ENCODE results near the gene LITAFD.

The LITAFD gene

DNA sequence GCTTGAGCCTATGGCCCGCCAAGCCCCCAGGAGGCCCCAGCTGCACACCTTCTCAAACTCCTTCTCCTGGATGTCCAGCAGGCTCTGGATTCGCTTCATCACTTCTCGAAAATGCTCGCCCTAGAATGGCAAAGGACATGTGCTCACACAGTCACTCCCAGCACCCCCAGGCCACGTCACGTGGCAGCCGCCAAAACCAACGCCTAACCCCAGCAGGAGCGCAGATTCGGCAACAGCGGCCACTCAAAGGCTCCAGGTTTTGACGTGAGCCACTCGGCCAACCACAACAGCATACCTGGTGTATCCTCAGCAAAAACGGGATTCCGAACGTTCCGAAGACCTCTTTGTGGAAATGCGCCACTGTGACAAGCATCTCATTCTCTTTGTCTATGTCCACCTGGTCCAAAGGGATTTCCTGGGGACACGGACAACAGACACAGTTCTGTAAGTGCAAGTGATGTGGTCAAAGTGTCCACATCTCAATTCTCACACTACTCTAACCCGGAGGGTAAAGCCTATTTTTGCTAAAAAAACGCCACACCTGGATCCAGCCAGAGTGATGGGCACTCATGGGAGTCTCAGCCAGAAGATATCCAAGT is 12.7 kb downstream of the LITAFD start:
- peaks cover 81% of the 10 kb centered on the region for H3K36me3 ChIP-seq (ENCODE audit: control insufficient read depth, insufficient read depth, low read length)
- no peak overlapping the region for H3K27ac ChIP-seq (ENCODE audit: insufficient read depth, low read length, poor library complexity, severe bottlenecking)
- no peaks in the 10 kb centered on the region for H3K9me3 ChIP-seq (ENCODE audit: control insufficient read depth, low read length)
- no peak overlapping the region for H3K4me3 ChIP-seq (ENCODE audit: insufficient read depth, low read depth, low read length, poor library complexity, severe bottlenecking)
- H3K27me3 ChIP-seq (replicated peaks; ENCODE audit: control insufficient read depth, insufficient read depth, low read length, poor library complexity, severe bottlenecking) = no peaks in the 10 kb centered on the region
- peaks cover 4% of the 10 kb centered on the region for H3K4me1 ChIP-seq (ENCODE audit: control insufficient read depth, insufficient read depth, low read length, poor library complexity, severe bottlenecking)
- DNase-seq = no peak

GRCh38 chr16:8898660-8899318 is 16.6 kb downstream of the LITAFD start:
- no peak for DNase-seq
- Histone ChIP-seq H3K9me3 (ENCODE audit: control insufficient read depth, low read length) (no peaks in the 10 kb centered on the region), H3K36me3 (ENCODE audit: control insufficient read depth, insufficient read depth, low read length) (peaks cover 94% of the 10 kb centered on the region), H3K4me1 (ENCODE audit: control insufficient read depth, insufficient read depth, low read length, poor library complexity, severe bottlenecking) (no peaks in the 10 kb centered on the region), H3K27ac (ENCODE audit: insufficient read depth, low read length, poor library complexity, severe bottlenecking) (no peak overlapping the region), H3K27me3 (replicated peaks; ENCODE audit: control insufficient read depth, insufficient read depth, low read length, poor library complexity, severe bottlenecking) (no peaks in the 10 kb centered on the region), H3K4me3 (ENCODE audit: insufficient read depth, low read depth, low read length, poor library complexity, severe bottlenecking) (no peak overlapping the region)

- Histone ChIP-seq H3K4me3 (ENCODE audit: insufficient read depth, low read depth, low read length, poor library complexity, severe bottlenecking) (no peak overlapping the region), H3K4me1 (ENCODE audit: control insufficient read depth, insufficient read depth, low read length, poor library complexity, severe bottlenecking) (no peaks in the 10 kb centered on the region), H3K36me3 (ENCODE audit: control insufficient read depth, insufficient read depth, low read length) (peaks cover 91% of the 10 kb centered on the region), H3K27ac (ENCODE audit: insufficient read depth, low read length, poor library complexity, severe bottlenecking) (no peak overlapping the region), H3K27me3 (replicated peaks; ENCODE audit: control insufficient read depth, insufficient read depth, low read length, poor library complexity, severe bottlenecking) (no peaks in the 10 kb centered on the region), H3K9me3 (ENCODE audit: control insufficient read depth, low read length) (no peaks in the 10 kb centered on the region)
- no peak for DNase-seq
Measured at GRCh38 chr16:8899709-8900317, 17.7 kb downstream of the LITAFD start.

- Histone ChIP-seq H3K27me3 (replicated peaks; ENCODE audit: control insufficient read depth, insufficient read depth, low read length, poor library complexity, severe bottlenecking) (no peaks in the 10 kb centered on the region), H3K4me1 (ENCODE audit: control insufficient read depth, insufficient read depth, low read length, poor library complexity, severe bottlenecking) (no peaks in the 10 kb centered on the region), H3K36me3 (ENCODE audit: control insufficient read depth, insufficient read depth, low read length) (peaks cover 91% of the 10 kb centered on the region), H3K9me3 (ENCODE audit: control insufficient read depth, low read length) (no peaks in the 10 kb centered on the region), H3K27ac (ENCODE audit: insufficient read depth, low read length, poor library complexity, severe bottlenecking) (no peak overlapping the region), H3K4me3 (ENCODE audit: insufficient read depth, low read depth, low read length, poor library complexity, severe bottlenecking) (no peak overlapping the region)
- DNase-seq = no peak
Measured at GRCh38 chr16:8900343-8900742, 18.2 kb downstream of the LITAFD start.

DNA sequence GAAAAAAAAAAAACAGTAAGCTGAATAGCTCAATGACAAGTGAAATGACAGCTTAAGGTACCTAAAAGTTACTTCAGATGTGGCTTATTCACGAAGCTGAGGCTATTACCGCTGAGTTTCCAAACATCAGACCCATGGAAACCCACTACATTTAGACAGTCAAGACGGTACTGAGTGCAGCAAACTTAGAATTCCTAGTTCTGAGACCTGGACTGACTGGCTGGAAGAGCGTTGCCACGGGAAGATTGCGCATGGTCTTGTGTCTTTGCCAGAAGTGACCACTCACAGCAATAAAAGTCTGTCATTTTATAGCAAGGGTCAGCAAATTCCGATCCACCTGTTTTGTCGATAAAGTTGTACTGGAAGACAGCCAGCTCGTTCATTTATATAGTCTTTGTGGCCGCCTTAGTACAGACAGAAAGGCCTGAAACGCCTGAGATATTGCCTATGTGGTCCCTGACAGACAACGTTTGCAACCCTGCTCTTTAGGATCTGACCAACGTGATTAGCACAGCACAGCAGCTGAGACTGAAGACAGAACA is 19.2 kb downstream of the LITAFD start:
- H3K27me3 ChIP-seq (replicated peaks; ENCODE audit: control insufficient read depth, insufficient read depth, low read length, poor library complexity, severe bottlenecking) = no peaks in the 10 kb centered on the region
- no peak overlapping the region for H3K27ac ChIP-seq (ENCODE audit: insufficient read depth, low read length, poor library complexity, severe bottlenecking)
- no peaks in the 10 kb centered on the region for H3K9me3 ChIP-seq (ENCODE audit: control insufficient read depth, low read length)
- DNase-seq = no peak
- H3K4me3 ChIP-seq (ENCODE audit: insufficient read depth, low read depth, low read length, poor library complexity, severe bottlenecking) = no peak overlapping the region
- H3K4me1 ChIP-seq (ENCODE audit: control insufficient read depth, insufficient read depth, low read length, poor library complexity, severe bottlenecking) = no peaks in the 10 kb centered on the region
- H3K36me3 ChIP-seq (ENCODE audit: control insufficient read depth, insufficient read depth, low read length) = peaks cover 94% of the 10 kb centered on the region

GRCh38 chr16:8903004-8903403 is 20.9 kb downstream of the LITAFD start:
- H3K27ac ChIP-seq (ENCODE audit: insufficient read depth, low read length, poor library complexity, severe bottlenecking) = no peak overlapping the region
- H3K9me3 ChIP-seq (ENCODE audit: control insufficient read depth, low read length) = no peaks in the 10 kb centered on the region
- no peak overlapping the region for H3K4me3 ChIP-seq (ENCODE audit: insufficient read depth, low read depth, low read length, poor library complexity, severe bottlenecking)
- H3K27me3 ChIP-seq (replicated peaks; ENCODE audit: control insufficient read depth, insufficient read depth, low read length, poor library complexity, severe bottlenecking) = no peaks in the 10 kb centered on the region
- no peak for DNase-seq
- peaks cover 95% of the 10 kb centered on the region for H3K36me3 ChIP-seq (ENCODE audit: control insufficient read depth, insufficient read depth, low read length)
- no peaks in the 10 kb centered on the region for H3K4me1 ChIP-seq (ENCODE audit: control insufficient read depth, insufficient read depth, low read length, poor library complexity, severe bottlenecking)

DNA sequence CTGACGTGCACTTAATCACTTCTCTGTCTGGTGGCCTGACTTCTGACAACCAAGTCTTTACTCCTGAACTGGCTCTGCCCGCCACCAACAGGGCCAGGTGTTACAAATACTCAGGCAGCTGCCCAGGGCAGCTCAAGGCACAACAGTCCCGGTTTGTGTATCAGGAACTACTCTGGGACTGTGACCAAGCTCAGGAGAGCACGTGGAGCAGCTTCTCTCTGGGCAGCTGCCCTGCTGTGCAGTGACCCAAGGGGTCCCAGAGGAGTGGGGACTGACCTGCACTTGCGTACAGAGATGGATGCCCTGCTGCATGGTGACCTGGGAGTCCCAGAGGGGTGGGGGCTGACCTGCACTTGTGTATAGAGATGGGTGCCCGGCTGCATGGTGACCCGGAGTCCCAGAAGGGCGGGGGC is 21.9 kb downstream of the LITAFD start:
- no peak overlapping the region for H3K27ac ChIP-seq (ENCODE audit: insufficient read depth, low read length, poor library complexity, severe bottlenecking)
- H3K9me3 ChIP-seq (ENCODE audit: control insufficient read depth, low read length) = no peaks in the 10 kb centered on the region
- peaks cover 7% of the 10 kb centered on the region for H3K4me1 ChIP-seq (ENCODE audit: control insufficient read depth, insufficient read depth, low read length, poor library complexity, severe bottlenecking)
- DNase-seq = no peak
- no peaks in the 10 kb centered on the region for H3K27me3 ChIP-seq (replicated peaks; ENCODE audit: control insufficient read depth, insufficient read depth, low read length, poor library complexity, severe bottlenecking)
- H3K36me3 ChIP-seq (ENCODE audit: control insufficient read depth, insufficient read depth, low read length) = peaks cover 94% of the 10 kb centered on the region
- H3K4me3 ChIP-seq (ENCODE audit: insufficient read depth, low read depth, low read length, poor library complexity, severe bottlenecking) = no peak overlapping the region

GRCh38 chr16:8905168-8905762 is 23.1 kb downstream of the LITAFD start:
- peaks cover 90% of the 10 kb centered on the region for H3K36me3 ChIP-seq (ENCODE audit: control insufficient read depth, insufficient read depth, low read length)

GRCh38 chr16:8905795-8906591 is 23.8 kb downstream of the LITAFD start:
- Histone ChIP-seq H3K9me3 (ENCODE audit: control insufficient read depth, low read length) (no peaks in the 10 kb centered on the region), H3K36me3 (ENCODE audit: control insufficient read depth, insufficient read depth, low read length) (peaks cover 90% of the 10 kb centered on the region), H3K27ac (ENCODE audit: insufficient read depth, low read length, poor library complexity, severe bottlenecking) (no peak overlapping the region), H3K4me3 (ENCODE audit: insufficient read depth, low read depth, low read length, poor library complexity, severe bottlenecking) (no peak overlapping the region), H3K4me1 (ENCODE audit: control insufficient read depth, insufficient read depth, low read length, poor library complexity, severe bottlenecking) (peaks cover 14% of the 10 kb centered on the region), H3K27me3 (replicated peaks; ENCODE audit: control insufficient read depth, insufficient read depth, low read length, poor library complexity, severe bottlenecking) (no peaks in the 10 kb centered on the region)
- DNase-seq = no peak

More at GRCh38 chr16:8905168-8905762, 23.1 kb downstream of the LITAFD start:
- H3K4me3 ChIP-seq (ENCODE audit: insufficient read depth, low read depth, low read length, poor library complexity, severe bottlenecking) = no peak overlapping the region
- no peak overlapping the region for H3K27ac ChIP-seq (ENCODE audit: insufficient read depth, low read length, poor library complexity, severe bottlenecking)
- H3K27me3 ChIP-seq (replicated peaks; ENCODE audit: control insufficient read depth, insufficient read depth, low read length, poor library complexity, severe bottlenecking) = no peaks in the 10 kb centered on the region
- H3K9me3 ChIP-seq (ENCODE audit: control insufficient read depth, low read length) = no peaks in the 10 kb centered on the region
- peaks cover 13% of the 10 kb centered on the region for H3K4me1 ChIP-seq (ENCODE audit: control insufficient read depth, insufficient read depth, low read length, poor library complexity, severe bottlenecking)
- DNase-seq = no peak

Measured in effector memory CD4-positive, alpha-beta T cell (primary cell).